Osteoblast (primary cell): ENCODE measurements around the gene KRTAP20-4. TPM values are rescaled to one million over a fixed set of nuclear protein-coding genes. Genes with fewer than 3 reads are reported as not detected.

Experiments
- DNase-seq: peaks from one replicate; pipeline ENCODE4 v3.0.0; 2011; ENCODE audit warnings: low spot score, mixed read lengths; ENCODE audit not compliant: insufficient read length; ENCODE audit errors: missing footprints
- H2AFZ ChIP-seq: 2 replicates; pipeline ENCODE4 v1.6.0; 2011; ENCODE audit warnings: mild to moderate bottlenecking, low read length
- H3K27ac ChIP-seq: 2 replicates; pipeline ENCODE4 v1.5.1; 2011; ENCODE audit warnings: mild to moderate bottlenecking, low read depth, low read length, moderate library complexity
- H3K27me3 ChIP-seq: 2 replicates; pipeline ENCODE4 v1.6.0; 2012; ENCODE audit warnings: mild to moderate bottlenecking, control low read depth, inconsistent platforms, low read length, moderate library complexity; ENCODE audit not compliant: insufficient read depth
- H3K36me3 ChIP-seq: 2 replicates; pipeline ENCODE4 v1.5.1; 2011; ENCODE audit warnings: mild to moderate bottlenecking, low read length, control low read depth, moderate library complexity; ENCODE audit not compliant: insufficient read depth
- H3K4me1 ChIP-seq: 2 replicates; pipeline ENCODE4 v1.5.1; 2011; ENCODE audit warnings: mild to moderate bottlenecking, low read length, control low read depth, moderate library complexity; ENCODE audit not compliant: insufficient read depth
- H3K4me2 ChIP-seq: 2 replicates; pipeline ENCODE4 v1.6.0; 2011; ENCODE audit warnings: mild to moderate bottlenecking, low read length; ENCODE audit not compliant: insufficient read depth
- H3K4me3 ChIP-seq: fragments of 200-600 bp; sonication (generic); 3 replicates; pipeline ENCODE4 v1.5.1; 2012; ENCODE audit warnings: mild to moderate bottlenecking, low read length, inconsistent platforms; ENCODE audit not compliant: insufficient read depth
- H3K79me2 ChIP-seq: 2 replicates; pipeline ENCODE4 v1.6.0; 2012; ENCODE audit warnings: mild to moderate bottlenecking, low read length, control low read depth, inconsistent platforms; ENCODE audit not compliant: insufficient read depth
- H3K9me3 ChIP-seq: 2 replicates; pipeline ENCODE4 v1.5.1; 2011; ENCODE audit warnings: low read depth, low read length, control low read depth
- H4K20me1 ChIP-seq: 2 replicates; pipeline ENCODE4 v1.6.0; 2012; ENCODE audit warnings: mild to moderate bottlenecking, low read length, control low read depth; ENCODE audit not compliant: insufficient read depth
- total RNA-seq: library from RNA; depleted of rRNA; stranded (reverse); fragments of >200 nt; gene quantifications from 2 replicates; pipeline ENCODE4 v1.2.3, GENCODE V29; 2012
- TF ChIP-seq, protein P1 (sequence below): IDR thresholded peaks from 2 replicates; pipeline ENCODE4 v1.5.1; 2011; ENCODE audit warnings: mild to moderate bottlenecking, low read depth, low read length, moderate library complexity; ENCODE audit errors: extremely low read depth

Gene KRTAP20-4
- total RNA-seq, 1 donor = not detected

DNA sequence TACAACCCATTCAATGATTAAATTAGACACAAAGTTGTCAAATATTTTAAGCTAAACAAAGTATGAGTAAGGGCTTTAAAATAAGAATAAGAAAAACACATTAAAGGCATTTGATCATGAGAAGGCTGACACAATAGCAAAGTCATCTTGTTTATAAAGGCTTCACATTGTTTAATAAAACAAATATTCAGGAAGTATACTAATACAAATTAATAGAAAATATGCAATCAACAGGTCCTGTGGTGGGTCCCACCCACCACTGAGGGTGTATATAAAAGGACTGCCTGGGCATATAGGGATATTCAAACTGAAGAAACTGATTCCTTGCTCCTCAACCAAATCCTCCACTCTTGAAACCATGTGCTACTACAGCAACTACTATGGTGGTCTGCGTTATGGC lies 14.5 kb downstream of the KRTAP20-4 start, which contains the start of gene KRTAP20-2:
Gene KRTAP20-2 (plus strand): TSS at position 301 of the 400 bp plus-strand sequence. CDS start 58 bp downstream, at position 359.
- Histone ChIP-seq H3K4me3 (no peak within 1 kb of the TSS), H3K4me1 (no peaks in the 10 kb centered on the region), H3K4me2 (no peak within 1 kb of the TSS), H3K27me3 (no peaks in the 10 kb centered on the region), H3K9me3 (no peaks in the 10 kb centered on the region), H2AFZ (no peak within 1 kb of the TSS), H3K36me3 (no peaks in the 10 kb centered on the region), H3K79me2 (no peaks in the 10 kb centered on the region), H4K20me1 (no peaks in the 10 kb centered on the region), H3K27ac (no peak within 1 kb of the TSS)
- TF ChIP-seq, protein P1, sequence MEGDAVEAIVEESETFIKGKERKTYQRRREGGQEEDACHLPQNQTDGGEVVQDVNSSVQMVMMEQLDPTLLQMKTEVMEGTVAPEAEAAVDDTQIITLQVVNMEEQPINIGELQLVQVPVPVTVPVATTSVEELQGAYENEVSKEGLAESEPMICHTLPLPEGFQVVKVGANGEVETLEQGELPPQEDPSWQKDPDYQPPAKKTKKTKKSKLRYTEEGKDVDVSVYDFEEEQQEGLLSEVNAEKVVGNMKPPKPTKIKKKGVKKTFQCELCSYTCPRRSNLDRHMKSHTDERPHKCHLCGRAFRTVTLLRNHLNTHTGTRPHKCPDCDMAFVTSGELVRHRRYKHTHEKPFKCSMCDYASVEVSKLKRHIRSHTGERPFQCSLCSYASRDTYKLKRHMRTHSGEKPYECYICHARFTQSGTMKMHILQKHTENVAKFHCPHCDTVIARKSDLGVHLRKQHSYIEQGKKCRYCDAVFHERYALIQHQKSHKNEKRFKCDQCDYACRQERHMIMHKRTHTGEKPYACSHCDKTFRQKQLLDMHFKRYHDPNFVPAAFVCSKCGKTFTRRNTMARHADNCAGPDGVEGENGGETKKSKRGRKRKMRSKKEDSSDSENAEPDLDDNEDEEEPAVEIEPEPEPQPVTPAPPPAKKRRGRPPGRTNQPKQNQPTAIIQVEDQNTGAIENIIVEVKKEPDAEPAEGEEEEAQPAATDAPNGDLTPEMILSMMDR = no peak
- no peak for DNase-seq

- Histone ChIP-seq H3K4me2 (no peak overlapping the region), H2AFZ (no peak overlapping the region), H3K27ac (no peak overlapping the region), H3K79me2 (no peaks in the 10 kb centered on the region), H3K36me3 (no peaks in the 10 kb centered on the region), H3K4me3 (no peak overlapping the region), H3K9me3 (no peaks in the 10 kb centered on the region), H3K4me1 (no peaks in the 10 kb centered on the region), H3K27me3 (no peaks in the 10 kb centered on the region), H4K20me1 (no peaks in the 10 kb centered on the region)
- TF ChIP-seq, protein P1 = no peak
- no peak for DNase-seq
Measured at GRCh38 chr21:30638686-30639085, 18.3 kb downstream of the KRTAP20-4 start.

GRCh38 chr21:30642564-30642963 lies 22.1 kb downstream of the KRTAP20-4 start, which contains the start of gene KRTAP20-3:
TSS of gene KRTAP20-3 (plus strand) at chr21:30642864.
- no peak within 1 kb of the TSS for H3K27ac ChIP-seq
- no peaks in the 10 kb centered on the region for H3K9me3 ChIP-seq
- H2AFZ ChIP-seq = no peak within 1 kb of the TSS
- no peak within 1 kb of the TSS for H3K4me3 ChIP-seq
- TF ChIP-seq, protein P1 = no peak
- H3K4me1 ChIP-seq = no peaks in the 10 kb centered on the region
- H3K27me3 ChIP-seq = no peaks in the 10 kb centered on the region
- H3K4me2 ChIP-seq = no peak within 1 kb of the TSS
- no peaks in the 10 kb centered on the region for H4K20me1 ChIP-seq
- no peaks in the 10 kb centered on the region for H3K36me3 ChIP-seq
- no peaks in the 10 kb centered on the region for H3K79me2 ChIP-seq
- no peak for DNase-seq

- no peak overlapping the region for H3K4me2 ChIP-seq
- no peak overlapping the region for H3K4me3 ChIP-seq
- no peaks in the 10 kb centered on the region for H3K27me3 ChIP-seq
- no peaks in the 10 kb centered on the region for H3K4me1 ChIP-seq
- TF ChIP-seq, protein P1 = no peak
- no peaks in the 10 kb centered on the region for H4K20me1 ChIP-seq
- H3K27ac ChIP-seq = no peak overlapping the region
- H2AFZ ChIP-seq = no peak overlapping the region
- no peaks in the 10 kb centered on the region for H3K79me2 ChIP-seq
- no peak for DNase-seq
- no peaks in the 10 kb centered on the region for H3K9me3 ChIP-seq
- no peaks in the 10 kb centered on the region for H3K36me3 ChIP-seq
Measured at GRCh38 chr21:30646904-30647414, 26.5 kb downstream of the KRTAP20-4 start.
